Measurements from ENCODE around the gene ZNF430. TPM values are rescaled to one million over a fixed set of nuclear protein-coding genes. Genes with fewer than 3 reads are reported as not detected.

ZNF430 gene
- total RNA-seq, 1 donor, result 11.9 TPM

Small RNA genes within 50 kb of the gene (small RNA-seq; reads per million reads assigned to genes)
- gene AC008739.3, result not detected

Other genes starting within 250 kb of the ZNF430 start
- 3.3 and 4.1 TPM in 2 replicates for gene ZNF66, start 244.4 kb upstream of the ZNF430 start, total RNA-seq
- gene ZNF85, start 97.4 kb upstream of the ZNF430 start, total RNA-seq, result 9.8 and 10.9 TPM in 2 replicates
- gene ZNF714, start 61.5 kb downstream of the ZNF430 start, total RNA-seq, result 5.1 and 5.6 TPM in 2 replicates
- gene ZNF431, start 121.4 kb downstream of the ZNF430 start, total RNA-seq, result 3.8 and 4.0 TPM in 2 replicates